Left lobe of liver (tissue), 2 donors: ENCODE measurements around the gene RGL1. TPM values are rescaled to one million over a fixed set of nuclear protein-coding genes. Genes with fewer than 3 reads are reported as not detected.

Experiments used
- ATAC-seq: fragments of 200-7000 bp; cut with Tn5 transposase; one replicate; pipeline ENCODE4 v1.9.1; 2020; ENCODE audit warnings: mild to moderate bottlenecking, moderate library complexity
- DNase-seq: peaks from one replicate; pipeline ENCODE4 v3.0.0-alpha.2; 2020; ENCODE audit warnings: low spot score
- total RNA-seq: library from RNA; stranded (reverse); gene quantifications from one replicate; pipeline ENCODE4 v1.2.1, GENCODE V29; 2021
- donor health status: DM: no; HTN: no; CAD: no; lungs with moderate emphysema.
- donor health status: DM: no; HTN: yes; CAD: no.

RGL1 gene
- total RNA-seq, 1 donor from 2014 or later, result 5.9 TPM

GRCh38 chr1:183817576-183818288 lies 12.8 kb downstream of the RGL1 start:
- ATAC-seq, result no peak

GRCh38 chr1:183819059-183819458 lies 14.1 kb downstream of the RGL1 start:
- no peak for ATAC-seq
- no peak for DNase-seq

More at GRCh38 chr1:183817576-183818288, 12.8 kb downstream of the RGL1 start:
- no peak for DNase-seq

- no peak for DNase-seq
- no peak for ATAC-seq
Observed at GRCh38 chr1:183821309-183821888, 16.5 kb downstream of the RGL1 start.

- peak; percentile 43 for ATAC-seq
- no peak for DNase-seq
Observed at GRCh38 chr1:183821889-183822611, 17.1 kb downstream of the RGL1 start.

- ATAC-seq, result no peak
Observed at GRCh38 chr1:183824291-183824690, 19.4 kb downstream of the RGL1 start.

GRCh38 chr1:183827801-183828200 lies 22.9 kb downstream of the RGL1 start:
- no peak for DNase-seq
- no peak for ATAC-seq

More at GRCh38 chr1:183824291-183824690, 19.4 kb downstream of the RGL1 start:
- no peak for DNase-seq

- DNase-seq, result no peak
- no peak for ATAC-seq
Observed at GRCh38 chr1:183830389-183830788, 25.5 kb downstream of the RGL1 start.

GRCh38 chr1:183831311-183831710 lies 26.4 kb downstream of the RGL1 start:
- DNase-seq, result no peak
- ATAC-seq, result no peak

GRCh38 chr1:183832459-183832858 lies 27.5 kb downstream of the RGL1 start:
- DNase-seq, result no peak
- no peak for ATAC-seq

GRCh38 chr1:183834568-183834967 lies 29.6 kb downstream of the RGL1 start:
- ATAC-seq (no peak), DNase-seq (no peak)

- ATAC-seq, result no peak
- no peak for DNase-seq
Observed at GRCh38 chr1:183836598-183836997, 31.7 kb downstream of the RGL1 start.

GRCh38 chr1:183837062-183837461 lies 32.1 kb downstream of the RGL1 start:
- ATAC-seq, result no peak
- DNase-seq, result no peak

- DNase-seq, result no peak
- peak; percentile 44 for ATAC-seq
Observed at GRCh38 chr1:183838221-183838620, 33.3 kb downstream of the RGL1 start.

- DNase-seq (no peak), ATAC-seq (no peak)
Observed at GRCh38 chr1:183840140-183840539, 35.2 kb downstream of the RGL1 start.

- ATAC-seq (no peak), DNase-seq (no peak)
Observed at GRCh38 chr1:183841550-183841949, 36.6 kb downstream of the RGL1 start.

GRCh38 chr1:183841950-183842794 lies 37.3 kb downstream of the RGL1 start:
- ATAC-seq (peak; percentile 50), DNase-seq (no peak)

GRCh38 chr1:183842795-183843144 lies 37.9 kb downstream of the RGL1 start:
- ATAC-seq (no peak), DNase-seq (no peak)

GRCh38 chr1:183844806-183845205 lies 39.9 kb downstream of the RGL1 start:
- DNase-seq (no peak), ATAC-seq (no peak)

- DNase-seq (no peak), ATAC-seq (no peak)
Observed at GRCh38 chr1:183845681-183846080, 40.8 kb downstream of the RGL1 start.

GRCh38 chr1:183847641-183848040 lies 42.7 kb downstream of the RGL1 start:
- no peak for ATAC-seq
- DNase-seq, result no peak

GRCh38 chr1:183850852-183851251 lies 45.9 kb downstream of the RGL1 start:
- ATAC-seq (no peak), DNase-seq (no peak)
